Smooth muscle cell (in vitro differentiated cells): ENCODE results near the gene SGTA. TPM values are rescaled to one million over a fixed set of nuclear protein-coding genes. Genes with fewer than 3 reads are reported as not detected.

Experiments used
- DNase-seq: peaks from one replicate; lab custom pipeline; 2025; ENCODE audit not compliant: unreplicated experiment; lab: John Stamatoyannopoulos, UW
- H2AFZ ChIP-seq: fragments of 200-600 bp; sonication (generic); 2 replicates; pipeline ENCODE4 v1.6.0; 2016; ENCODE audit warnings: antibody characterized with exemption, low read depth, mild to moderate bottlenecking
- H3F3A ChIP-seq: fragments of 200-600 bp; sonication (generic); 2 replicates; pipeline ENCODE4 v1.6.0; 2017; ENCODE audit warnings: antibody characterized with exemption, low read depth
- H3K27ac ChIP-seq: fragments of 200-600 bp; sonication (generic); 2 replicates; pipeline ENCODE4 v1.5.1; 2016; ENCODE audit warnings: low read depth, mild to moderate bottlenecking
- H3K27me3 ChIP-seq: fragments of 200-600 bp; sonication (generic); 2 replicates; pipeline ENCODE4 v1.6.1; 2016; ENCODE audit warnings: low read depth, mild to moderate bottlenecking
- H3K36me3 ChIP-seq: fragments of 200-600 bp; sonication (generic); 2 replicates; pipeline ENCODE4 v1.5.1; 2016; ENCODE audit warnings: low read depth
- H3K4me1 ChIP-seq: fragments of 200-600 bp; sonication (generic); 2 replicates; pipeline ENCODE4 v1.5.1; 2016; ENCODE audit warnings: low read depth
- H3K4me2 ChIP-seq: fragments of 200-600 bp; sonication (generic); 2 replicates; pipeline ENCODE4 v1.6.0; 2016; ENCODE audit warnings: mild to moderate bottlenecking
- H3K4me3 ChIP-seq: fragments of 200-600 bp; sonication (generic); 2 replicates; pipeline ENCODE4 v1.5.1; 2016; ENCODE audit warnings: mild to moderate bottlenecking
- H3K79me2 ChIP-seq: fragments of 200-600 bp; sonication (generic); 2 replicates; pipeline ENCODE4 v1.6.0; 2016; ENCODE audit warnings: low read depth, mild to moderate bottlenecking
- H3K9ac ChIP-seq: fragments of 200-600 bp; sonication (generic); 2 replicates; pipeline ENCODE4 v1.6.0; 2016; ENCODE audit warnings: low read depth
- H3K9me3 ChIP-seq: fragments of 200-600 bp; sonication (generic); replicated peaks from 2 replicates; pipeline ENCODE4 v1.5.1; 2016; ENCODE audit warnings: low read depth
- H4K20me1 ChIP-seq: fragments of 200-600 bp; sonication (generic); 2 replicates; pipeline ENCODE4 v1.6.0; 2016; ENCODE audit warnings: low read depth
- WGBS: methylation state at CpG from one replicate; pipeline ENCODE4 v1.1.7; 2016; ENCODE audit warnings: low lambda C conversion rate; 5-methylcytosine and 5-hydroxymethylcytosine counted together
- polyA plus RNA-seq: library from polyadenylated mRNA; unstranded; fragments of >200 nt; fragmentation: Nextera tagmentation; extraction: Ambion mirVana; gene quantifications from 2 replicates; pipeline ENCODE4 v1.2.1, GENCODE V29; 2016
- total RNA-seq: library from RNA; depleted of rRNA; stranded (reverse); fragments of >200 nt; gene quantifications from 2 replicates; pipeline ENCODE4 v1.2.3, GENCODE V29; 2014
- TF ChIP-seq, protein P1 (sequence below): fragments of 200-600 bp; sonication (generic); IDR thresholded peaks from 2 replicates; pipeline ENCODE4 v1.5.1; 2017; ENCODE audit warnings: borderline replicate concordance, mild to moderate bottlenecking, antibody characterized with exemption; ENCODE audit not compliant: insufficient read depth, poor library complexity, severe bottlenecking

Gene SGTA
- total and polyA plus RNA-seq, 2 experiments from 2014 or later = 34.4 to 71.2 TPM

DNA sequence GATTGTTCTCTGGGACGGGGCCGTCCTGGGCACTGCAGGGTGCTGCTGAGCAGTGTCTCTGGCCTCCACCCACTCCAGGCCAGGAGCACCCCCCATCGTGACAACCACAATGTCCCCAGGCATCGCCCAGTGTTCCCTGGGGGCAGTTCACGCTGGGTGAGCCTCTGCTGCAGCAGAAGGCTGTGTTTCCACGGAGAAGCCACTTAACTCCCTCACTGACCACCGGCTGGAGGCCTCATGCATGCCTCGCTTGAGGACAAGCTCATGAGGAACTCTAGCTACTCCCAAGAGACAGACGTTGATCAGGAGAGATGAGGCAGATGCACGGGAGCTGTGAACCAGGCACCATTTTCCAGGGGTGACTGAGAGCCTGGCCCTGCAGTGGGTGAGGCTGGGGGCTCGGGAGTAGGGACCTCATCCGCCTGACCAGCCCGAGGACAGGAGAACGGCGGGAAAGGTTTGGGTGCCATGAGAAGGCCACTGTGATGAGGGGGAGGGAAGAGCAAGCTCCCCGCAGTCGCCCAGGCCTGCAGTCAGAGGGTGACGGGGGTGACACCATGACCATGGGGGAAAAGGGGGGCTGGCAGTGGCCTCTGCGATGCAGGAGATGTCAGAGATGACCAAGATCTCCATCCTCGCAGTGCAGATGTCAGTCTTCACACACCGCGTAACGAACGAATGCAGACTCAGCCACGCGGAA is 48.3 kb downstream of the SGTA start:
- Histone ChIP-seq H3K4me2 (no peak overlapping the region), H4K20me1 (no peaks in the 10 kb centered on the region), H2AFZ (no peak overlapping the region), H3K79me2 (no peaks in the 10 kb centered on the region), H3F3A (no peaks in the 10 kb centered on the region), H3K4me1 (no peaks in the 10 kb centered on the region), H3K27ac (no peak overlapping the region), H3K9ac (no peak overlapping the region), H3K4me3 (no peak overlapping the region), H3K27me3 (no peaks in the 10 kb centered on the region), H3K36me3 (peaks cover 4% of the 10 kb centered on the region), H3K9me3 (no peaks in the 10 kb centered on the region)
- WGBS = 97% methylated on average over 26 of the region's 26 CpGs
- no peak for DNase-seq
- TF ChIP-seq, protein P1, sequence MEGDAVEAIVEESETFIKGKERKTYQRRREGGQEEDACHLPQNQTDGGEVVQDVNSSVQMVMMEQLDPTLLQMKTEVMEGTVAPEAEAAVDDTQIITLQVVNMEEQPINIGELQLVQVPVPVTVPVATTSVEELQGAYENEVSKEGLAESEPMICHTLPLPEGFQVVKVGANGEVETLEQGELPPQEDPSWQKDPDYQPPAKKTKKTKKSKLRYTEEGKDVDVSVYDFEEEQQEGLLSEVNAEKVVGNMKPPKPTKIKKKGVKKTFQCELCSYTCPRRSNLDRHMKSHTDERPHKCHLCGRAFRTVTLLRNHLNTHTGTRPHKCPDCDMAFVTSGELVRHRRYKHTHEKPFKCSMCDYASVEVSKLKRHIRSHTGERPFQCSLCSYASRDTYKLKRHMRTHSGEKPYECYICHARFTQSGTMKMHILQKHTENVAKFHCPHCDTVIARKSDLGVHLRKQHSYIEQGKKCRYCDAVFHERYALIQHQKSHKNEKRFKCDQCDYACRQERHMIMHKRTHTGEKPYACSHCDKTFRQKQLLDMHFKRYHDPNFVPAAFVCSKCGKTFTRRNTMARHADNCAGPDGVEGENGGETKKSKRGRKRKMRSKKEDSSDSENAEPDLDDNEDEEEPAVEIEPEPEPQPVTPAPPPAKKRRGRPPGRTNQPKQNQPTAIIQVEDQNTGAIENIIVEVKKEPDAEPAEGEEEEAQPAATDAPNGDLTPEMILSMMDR = no peak

DNA sequence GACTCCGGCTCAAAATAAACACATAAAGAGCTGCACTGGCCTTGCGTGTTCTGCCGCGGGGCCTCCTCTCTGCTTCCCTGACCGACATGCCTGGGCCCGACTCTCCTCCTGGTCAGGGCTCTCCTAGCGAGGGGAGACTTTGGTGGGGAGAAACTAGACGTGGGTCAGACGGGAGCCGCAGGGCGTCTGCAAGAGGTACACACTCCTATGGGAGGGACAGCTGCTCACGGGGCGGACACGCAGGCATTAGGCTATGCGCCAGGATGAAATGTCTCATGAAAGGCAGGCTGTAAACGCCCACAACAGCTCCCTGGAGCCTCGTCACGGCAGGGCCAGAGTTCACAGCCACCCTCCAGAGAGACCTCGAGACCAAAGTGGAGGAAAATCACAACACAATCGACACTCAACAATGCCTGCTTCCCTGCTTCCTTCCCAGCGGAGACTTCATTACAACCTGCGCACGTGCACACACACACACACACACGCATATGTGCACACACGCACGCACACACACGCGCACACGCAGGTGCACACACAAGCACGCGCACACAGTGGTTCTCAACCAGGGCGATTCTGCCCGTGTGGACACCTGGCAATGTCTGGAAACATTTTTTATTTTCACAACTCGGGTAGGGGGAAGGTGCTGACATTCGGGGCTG is 49.0 kb downstream of the SGTA start:
- no peak overlapping the region for H3K4me3 ChIP-seq
- no peaks in the 10 kb centered on the region for H3K27me3 ChIP-seq
- peaks cover 4% of the 10 kb centered on the region for H3K36me3 ChIP-seq
- no peak for DNase-seq
- no peak overlapping the region for H3K27ac ChIP-seq
- no peak overlapping the region for H2AFZ ChIP-seq
- no peaks in the 10 kb centered on the region for H3K9me3 ChIP-seq
- H3K4me1 ChIP-seq = no peaks in the 10 kb centered on the region
- no peak overlapping the region for H3K9ac ChIP-seq
- H3K4me2 ChIP-seq = no peak overlapping the region
- 96% methylated on average over 35 of the region's 35 CpGs for WGBS
- no peaks in the 10 kb centered on the region for H3K79me2 ChIP-seq
- no peaks in the 10 kb centered on the region for H3F3A ChIP-seq
- TF ChIP-seq, protein P1 = no peak
- no peaks in the 10 kb centered on the region for H4K20me1 ChIP-seq

DNA sequence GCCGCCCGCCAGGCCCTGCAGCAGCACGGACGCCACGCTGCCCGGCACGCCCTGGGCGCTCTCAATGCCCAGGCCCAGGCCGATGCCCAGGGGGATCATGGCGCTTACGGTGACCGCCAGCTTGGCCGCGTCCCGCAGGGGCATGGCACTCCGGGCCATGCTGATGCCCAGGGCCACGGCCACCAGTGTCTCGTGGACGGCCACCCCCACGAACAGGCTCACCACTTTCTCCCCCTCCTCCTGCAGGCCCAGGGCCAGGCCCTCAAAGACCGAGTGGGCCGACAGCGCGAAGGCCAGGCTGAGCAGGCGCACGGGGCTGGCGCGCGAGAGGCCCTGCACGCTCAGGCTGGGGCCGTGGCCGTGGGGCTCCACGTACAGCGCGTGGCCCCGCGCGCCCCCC is 50.2 kb downstream of the SGTA start:
- Histone ChIP-seq H3K79me2 (no peaks in the 10 kb centered on the region), H3K4me1 (no peaks in the 10 kb centered on the region), H3K27me3 (no peaks in the 10 kb centered on the region), H3K4me2 (no peak overlapping the region), H3K36me3 (peaks cover 4% of the 10 kb centered on the region), H3K9ac (no peak overlapping the region), H3K4me3 (no peak overlapping the region), H3F3A (no peaks in the 10 kb centered on the region), H4K20me1 (no peaks in the 10 kb centered on the region), H2AFZ (no peak overlapping the region), H3K27ac (no peak overlapping the region), H3K9me3 (no peaks in the 10 kb centered on the region)
- 99% methylated on average over 38 of the region's 38 CpGs for WGBS
- TF ChIP-seq, protein P1 = no peak
- DNase-seq = no peak
